Thyroid gland (tissue), 4 donors: ENCODE results near the gene ARMH4.

ENCODE experiments used
- CTCF ChIP-seq, 6 experiments: fragments of 200-600 bp in 3 of 6; fragments of 450-650 bp in 3 of 6; sonication (generic) in 3 of 6; IDR thresholded peaks; one replicate each; pipeline ENCODE4 v1.5.1; 2016 to 2019; ENCODE audit warnings: antibody characterized with exemption in 6 of 6, mild to moderate bottlenecking in 2 of 6, inconsistent platforms in 1 of 6, moderate library complexity in 1 of 6
- POLR2A ChIP-seq, 2 donors: fragments of 450-650 bp; IDR thresholded peaks; one replicate each; pipeline ENCODE4 v1.6.1; 2017; ENCODE audit warnings: antibody characterized with exemption in 2 of 2, mild to moderate bottlenecking in 2 of 2, moderate library complexity in 1 of 2

- no peak for TF ChIP-seq CTCF (IDR thresholded peaks at IDR 0.05)
- TF ChIP-seq POLR2A (IDR thresholded peaks at IDR 0.05), result peak in 1 of 2 donors; percentile 44
Observed at GRCh38 chr14:58171090-58171489, 19.1 kb upstream of the ARMH4 start.
